NCI-H1048 (cell line): ENCODE data around the gene TNFRSF4.

Source experiments
- DNase-seq: peaks from one replicate; lab custom pipeline; 2025; lab: John Stamatoyannopoulos, UW

TNFRSF4 gene

DNA sequence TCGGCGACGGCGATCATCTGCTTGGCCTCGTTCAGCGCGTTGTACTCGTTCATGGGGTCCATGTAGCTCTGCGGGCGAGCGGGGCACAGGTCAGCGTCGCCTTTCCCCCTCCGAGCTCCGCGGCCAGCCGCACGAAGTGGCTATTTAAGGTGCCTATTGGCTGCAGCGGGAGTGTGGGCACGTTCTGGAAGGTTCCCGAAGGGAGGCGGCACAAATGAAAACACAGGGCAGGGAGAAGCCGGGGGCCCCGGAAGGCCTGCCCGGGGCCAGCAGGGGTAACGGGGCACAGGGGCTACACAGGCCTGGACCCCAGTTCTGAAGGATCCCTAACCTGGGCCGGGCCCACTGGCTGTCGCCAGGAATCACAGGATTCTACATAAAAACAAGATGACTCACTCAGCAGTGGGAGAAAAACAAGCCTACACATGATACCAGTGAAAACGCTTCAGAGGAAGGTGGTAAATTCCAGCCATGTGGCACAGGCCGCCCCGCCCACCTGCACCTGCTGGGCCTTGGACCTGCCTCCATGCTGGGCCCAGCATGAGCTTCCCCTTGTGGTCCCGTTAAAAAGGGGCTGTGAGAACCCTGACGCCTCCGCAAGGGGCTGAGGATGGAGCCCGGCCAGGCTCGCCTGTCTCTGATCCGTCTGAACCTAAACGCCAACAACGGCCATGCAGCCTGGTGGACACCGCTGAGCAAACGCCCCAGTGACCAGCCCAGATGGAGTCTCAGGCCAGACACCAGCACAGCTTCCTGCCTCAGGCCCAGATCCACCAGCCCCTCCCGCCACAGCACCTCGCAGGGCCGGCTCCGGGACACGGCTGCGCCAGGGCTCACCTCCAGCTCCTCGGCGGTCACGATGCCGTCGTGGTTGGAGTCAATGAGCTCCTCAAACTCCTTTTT, 3.9 kb upstream of the TNFRSF4 start:
- DNase-seq, result no peak

DNA sequence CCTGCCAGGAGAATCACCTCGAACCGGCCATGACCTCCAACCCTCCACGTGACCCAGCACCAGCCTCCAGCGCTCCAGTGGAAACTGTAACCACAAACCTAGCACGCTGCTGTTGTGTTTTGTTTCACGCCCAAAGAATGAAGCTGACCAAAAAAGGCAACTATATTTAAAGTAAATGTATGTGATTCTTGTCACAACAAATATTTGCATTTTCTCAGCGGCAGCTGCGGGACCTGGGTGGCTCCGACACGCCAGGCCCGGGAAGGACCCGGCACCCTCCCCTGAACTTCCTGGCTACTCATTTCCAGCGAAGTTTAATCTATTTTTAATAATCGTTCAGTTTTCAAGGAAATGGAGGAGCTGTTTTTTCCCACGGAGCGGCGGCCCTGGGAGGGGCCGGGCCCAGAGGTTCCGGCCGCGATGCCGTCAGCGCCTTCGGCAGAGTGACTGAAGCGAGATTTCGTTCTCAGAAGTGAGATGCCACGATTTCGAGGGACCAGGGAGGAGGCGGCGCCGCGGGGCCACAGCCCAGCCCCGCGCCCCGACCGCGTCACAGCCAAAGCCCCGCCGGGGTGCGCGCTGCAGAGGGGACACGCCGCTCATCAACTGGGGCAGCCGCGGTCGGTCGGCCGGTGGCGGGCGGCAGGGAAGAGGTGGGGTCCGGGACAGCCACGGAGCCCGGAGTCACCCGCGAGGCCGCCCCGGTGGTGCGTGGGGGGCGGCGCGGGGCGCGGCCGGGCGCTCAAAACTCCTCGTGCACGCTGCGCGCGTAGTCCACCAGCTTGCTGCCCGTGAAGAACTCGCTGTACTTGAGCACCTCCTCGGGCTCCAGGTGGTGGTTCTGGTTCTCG, 3.0 kb upstream of the TNFRSF4 start:
- DNase-seq, result no peak

DNA sequence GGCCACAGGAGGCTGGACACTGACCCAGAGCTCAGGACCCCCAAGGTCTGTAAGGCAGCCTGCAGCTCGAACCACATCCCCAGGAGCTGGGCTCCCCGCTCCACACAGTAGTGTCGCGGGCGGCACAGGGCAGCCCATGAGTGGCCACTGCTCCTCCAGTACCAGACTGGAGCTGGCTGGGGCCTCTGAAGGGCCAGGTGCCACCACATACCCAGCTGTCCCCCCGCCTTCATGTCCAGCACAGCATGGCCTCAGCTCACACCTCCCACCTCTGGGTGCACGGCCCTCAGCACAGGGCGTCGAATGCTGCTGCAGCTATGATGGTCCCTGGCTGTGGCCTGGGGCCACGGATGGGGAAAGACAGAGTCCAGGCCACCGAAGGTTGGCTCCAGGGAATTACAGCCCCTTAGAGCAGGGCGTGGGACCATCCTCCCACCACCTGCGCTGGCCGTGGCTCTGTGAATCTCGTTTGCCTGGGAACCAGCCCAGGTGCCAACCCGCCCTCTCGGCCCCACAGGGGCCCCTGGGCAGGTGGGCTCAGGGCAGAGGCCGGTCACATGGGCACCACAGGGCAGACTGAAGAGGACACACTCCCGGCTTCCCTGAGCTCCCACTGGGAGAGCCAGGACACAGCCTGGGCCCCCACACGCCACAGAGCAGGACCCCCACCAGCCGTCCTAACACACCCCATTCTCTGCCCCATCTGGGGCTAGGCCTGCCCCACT, 2.1 kb upstream of the TNFRSF4 start:
- no peak for DNase-seq

DNA sequence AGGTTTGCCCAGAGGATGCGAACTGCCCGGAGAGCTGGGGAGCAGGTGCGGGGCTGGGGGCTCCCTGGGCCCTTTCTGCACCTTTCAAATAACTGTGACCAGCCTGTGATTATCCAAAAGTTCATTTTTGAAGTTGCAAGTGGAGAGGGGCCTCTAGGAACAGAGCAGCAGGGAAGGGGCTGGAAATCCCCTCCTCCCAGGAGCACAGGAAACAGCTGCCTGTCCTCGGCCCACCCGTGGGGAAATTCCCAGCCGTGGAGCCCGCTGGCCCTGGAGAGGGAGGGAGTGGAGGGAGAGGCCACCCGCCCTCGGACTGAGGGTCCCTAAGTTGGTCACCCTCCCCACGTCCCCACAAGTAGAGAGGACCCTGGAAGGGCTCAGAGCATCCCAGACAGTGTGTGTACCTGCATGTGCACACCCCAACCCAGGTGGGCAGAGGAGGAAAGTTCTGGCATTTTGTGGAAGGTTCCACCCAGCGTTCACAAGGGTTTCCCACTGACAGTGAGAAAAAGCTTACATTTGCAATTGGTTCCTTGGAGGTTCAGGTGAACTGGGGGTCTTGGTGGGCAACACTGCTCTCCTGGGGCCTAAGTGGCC, 1.2 kb upstream of the TNFRSF4 start:
- no peak for DNase-seq

DNA sequence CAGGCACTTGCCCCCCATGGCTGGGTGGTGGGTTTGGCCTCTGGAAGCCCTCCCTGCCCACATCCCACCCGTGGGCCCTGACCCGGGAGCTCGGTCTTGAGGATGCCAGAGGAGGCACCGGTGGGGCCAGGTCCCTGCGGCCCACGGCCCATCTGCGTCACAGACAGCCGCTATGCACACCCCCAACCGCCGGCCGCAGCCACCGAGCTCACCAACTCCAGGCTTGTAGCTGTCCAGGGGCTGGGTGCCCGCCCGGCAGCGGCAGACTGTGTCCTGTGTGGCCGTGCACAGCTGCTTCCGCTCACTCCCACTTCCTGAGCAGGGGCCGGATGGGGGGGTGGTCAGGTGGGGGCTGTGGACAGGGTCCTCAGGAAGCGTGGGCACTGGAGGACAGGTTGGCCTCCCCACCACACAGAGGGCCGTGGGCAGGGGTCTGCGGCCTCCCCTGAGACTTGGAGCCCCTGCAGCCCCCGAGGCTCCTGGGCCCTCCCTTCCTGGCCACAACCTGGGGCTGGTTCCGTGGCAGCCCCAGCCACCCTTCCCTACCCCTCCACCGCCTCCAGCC, 1.1 kb downstream of the TNFRSF4 start:
- DNase-seq, result no peak

DNA sequence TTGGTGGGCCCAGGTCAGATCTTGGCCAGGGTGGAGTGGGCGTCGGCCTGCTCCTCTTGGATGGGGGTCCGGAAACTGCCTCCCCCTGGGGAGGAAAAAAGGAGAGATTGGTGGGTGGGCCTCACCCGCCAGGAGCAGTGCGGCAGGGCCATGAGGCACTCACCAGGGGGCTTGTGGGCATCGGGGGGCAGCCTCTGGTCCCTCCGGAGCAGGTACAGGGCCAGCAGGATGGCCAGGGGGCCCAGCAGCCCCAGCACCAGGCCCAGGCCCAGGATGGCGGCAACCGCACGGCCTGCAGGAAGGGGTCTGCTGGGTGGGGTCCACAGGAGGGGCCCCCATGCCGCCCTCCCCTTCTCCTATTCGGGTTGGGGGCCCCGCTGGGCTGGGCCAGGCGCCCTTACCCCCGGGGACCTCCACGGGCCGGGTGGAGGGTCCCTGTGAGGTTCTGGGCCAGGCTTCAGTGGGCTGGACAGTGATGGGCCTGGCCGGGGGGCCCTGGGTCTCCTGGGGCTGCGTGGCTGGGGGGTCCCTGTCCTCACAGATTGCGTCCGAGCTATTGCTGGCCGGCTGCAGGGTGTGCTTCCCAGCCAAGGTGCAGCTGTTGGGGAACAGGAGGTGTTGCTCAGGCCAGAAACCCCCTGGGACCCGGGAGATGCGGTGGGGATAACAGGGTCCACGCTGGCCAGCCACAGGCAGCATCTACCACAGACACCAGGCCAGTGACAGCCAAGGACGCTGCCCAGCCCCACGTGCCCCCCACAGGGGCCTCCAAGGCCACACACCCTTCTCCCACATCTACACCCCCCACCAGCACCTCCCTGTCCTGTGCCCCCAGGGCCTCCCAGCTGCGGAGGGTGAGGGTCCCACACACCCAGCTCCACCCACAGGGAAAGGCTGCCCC, 2.2 kb downstream of the TNFRSF4 start:
- DNase-seq, result no peak

DNA sequence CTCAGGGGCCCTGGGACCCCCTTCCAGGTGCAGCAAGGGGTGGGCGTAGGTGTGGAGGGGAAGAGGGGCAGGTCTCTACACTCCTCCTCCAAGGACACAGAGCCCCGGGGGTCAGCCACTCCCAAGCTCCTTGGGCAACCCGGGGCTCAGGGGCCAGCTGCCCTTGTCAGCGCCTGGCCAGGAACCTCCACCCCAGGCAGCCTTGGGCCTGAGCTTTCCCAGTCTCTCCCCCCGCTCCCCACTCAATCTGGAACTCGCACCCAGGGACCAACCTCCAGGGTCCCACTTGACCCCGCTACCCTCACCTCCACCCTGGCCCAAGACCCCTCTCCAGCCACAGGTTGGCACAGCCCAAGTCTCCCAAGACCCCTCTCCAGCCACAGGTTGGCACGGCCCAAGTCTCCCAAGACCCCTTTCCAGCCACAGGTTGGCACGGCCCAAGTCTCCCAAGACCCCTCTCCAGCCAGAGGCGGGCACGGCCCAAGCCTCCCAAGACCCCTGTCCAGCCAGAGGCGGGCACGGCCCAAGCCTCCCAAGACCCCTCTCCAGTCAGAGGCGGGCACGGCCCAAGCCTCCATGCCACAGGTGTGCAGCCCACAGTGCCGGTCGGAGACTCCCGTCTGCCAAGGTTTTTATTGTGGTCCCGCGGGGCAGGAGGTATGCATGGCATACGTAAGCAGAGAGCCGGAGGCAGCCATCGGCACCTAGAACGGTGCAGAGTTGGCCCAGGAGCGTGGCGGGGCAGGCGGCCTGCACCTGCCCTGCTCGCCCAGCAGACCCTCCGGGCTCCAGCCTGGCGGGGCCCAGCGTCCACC, 3.0 kb downstream of the TNFRSF4 start:
- DNase-seq, result no peak

DNA sequence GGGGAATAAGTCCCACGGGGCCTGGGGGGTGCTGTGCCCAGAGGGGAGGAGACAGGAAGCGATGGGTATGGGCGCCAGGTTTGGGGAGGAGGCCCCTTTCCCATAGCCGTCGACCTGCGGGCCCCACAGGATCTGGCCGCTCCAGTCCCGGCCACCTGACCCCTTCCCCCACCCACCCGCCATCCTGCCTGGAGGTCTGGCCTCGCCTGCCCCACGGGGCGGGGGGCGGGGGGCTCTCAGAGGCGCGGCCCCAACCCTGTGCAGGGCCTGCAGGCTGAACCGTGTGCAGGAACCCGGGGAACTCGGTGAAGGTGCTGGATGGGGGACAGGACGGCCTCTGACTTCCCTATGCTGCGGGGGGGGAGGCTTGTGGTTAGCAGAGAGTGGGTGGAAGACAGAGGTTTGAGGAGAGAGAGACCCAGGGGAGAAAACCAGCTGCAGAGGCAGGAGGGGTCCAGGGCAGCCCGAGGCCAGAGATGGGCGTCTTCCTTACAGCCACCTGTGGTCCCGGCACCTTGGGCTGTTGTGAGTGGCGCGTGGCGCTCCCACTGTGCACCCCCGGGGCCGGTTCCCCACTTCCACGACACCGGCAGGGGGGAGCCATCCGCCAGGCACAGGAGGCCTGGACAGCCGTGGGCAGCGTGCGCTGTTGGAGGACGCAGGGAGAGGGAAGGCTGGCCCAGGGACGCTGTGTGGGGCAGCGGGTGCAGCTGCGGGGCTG, 5.1 kb downstream of the TNFRSF4 start:
- no peak for DNase-seq

DNA sequence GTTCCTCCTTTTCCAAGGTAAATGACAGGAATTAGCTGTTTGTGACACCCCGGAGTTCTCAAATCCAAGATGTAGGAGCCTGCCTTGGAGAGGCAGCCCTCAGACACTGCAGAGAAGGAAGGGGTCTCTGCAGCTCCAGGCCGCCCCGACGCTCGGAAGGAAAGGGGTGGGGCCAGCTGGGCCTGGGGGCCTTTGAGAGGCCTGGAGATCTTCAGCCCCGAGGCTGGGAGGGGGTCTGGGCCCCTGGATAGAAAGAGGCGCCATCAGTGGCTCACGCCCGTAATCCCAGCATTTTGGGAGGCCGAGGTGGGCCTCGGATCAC, 6.4 kb downstream of the TNFRSF4 start:
- DNase-seq, result no peak

DNA sequence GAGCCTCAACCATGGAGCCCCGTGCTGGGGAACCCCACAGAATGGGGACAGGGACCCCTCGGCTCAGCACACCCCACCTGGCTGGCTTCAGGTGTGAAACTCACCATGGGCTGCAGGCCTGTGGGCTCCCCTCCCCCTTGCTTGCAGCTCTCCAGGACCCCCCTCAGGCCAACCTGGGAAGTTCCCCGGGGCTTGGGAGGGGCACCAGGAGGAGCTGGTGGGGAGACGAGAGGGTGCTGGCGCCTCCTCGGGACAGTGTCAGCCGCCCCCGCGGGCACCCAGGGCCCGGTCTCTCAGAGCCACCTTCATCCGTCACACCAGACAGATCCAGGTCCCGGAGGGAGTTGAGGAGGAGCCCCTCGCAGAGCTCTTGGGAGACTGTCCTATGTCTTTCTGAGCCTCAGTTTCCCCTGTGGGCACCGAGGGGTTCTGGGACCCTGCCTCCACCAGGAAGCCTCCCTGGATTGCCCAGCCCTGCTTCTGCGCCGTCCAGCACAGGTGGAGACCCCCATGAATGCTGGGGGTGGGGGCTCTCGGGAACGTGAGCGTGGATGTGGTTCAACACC, 6.9 kb downstream of the TNFRSF4 start:
- DNase-seq, result no peak

DNA sequence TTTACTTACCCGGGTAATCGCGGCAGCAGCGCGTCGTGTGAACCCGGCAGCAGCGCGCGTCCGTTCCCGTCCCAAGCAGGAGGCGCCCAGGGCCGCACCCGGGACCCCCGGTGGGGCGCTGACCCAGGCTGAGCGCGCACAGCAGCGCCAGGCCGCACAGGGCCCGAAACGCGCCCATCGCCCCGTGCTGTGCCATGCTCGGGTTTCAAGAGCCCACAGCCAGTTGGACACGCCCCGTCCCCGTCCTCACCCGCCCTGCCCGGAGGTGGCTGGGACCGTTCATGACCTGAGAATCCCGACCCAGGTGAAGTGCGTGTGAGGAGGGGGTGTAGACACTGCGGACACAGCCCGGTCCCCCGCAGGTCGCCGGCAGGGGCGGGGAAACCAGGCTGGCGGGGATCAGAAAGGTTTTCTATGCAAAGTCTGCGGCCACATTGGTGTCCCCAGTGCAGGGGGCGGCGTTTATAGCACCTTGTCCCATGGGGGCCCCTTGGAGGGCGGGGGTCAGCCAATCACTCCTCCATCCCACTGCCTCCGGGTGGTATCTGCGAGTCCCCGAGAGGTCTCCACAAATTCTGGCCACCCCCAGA, 7.5 kb downstream of the TNFRSF4 start, which contains the start of gene TNFRSF18:
TNFRSF18 (minus strand) TSS at position 217 of the 590 bp plus-strand sequence; CDS start at position 196, 21 bp downstream.
- no peak for DNase-seq

DNA sequence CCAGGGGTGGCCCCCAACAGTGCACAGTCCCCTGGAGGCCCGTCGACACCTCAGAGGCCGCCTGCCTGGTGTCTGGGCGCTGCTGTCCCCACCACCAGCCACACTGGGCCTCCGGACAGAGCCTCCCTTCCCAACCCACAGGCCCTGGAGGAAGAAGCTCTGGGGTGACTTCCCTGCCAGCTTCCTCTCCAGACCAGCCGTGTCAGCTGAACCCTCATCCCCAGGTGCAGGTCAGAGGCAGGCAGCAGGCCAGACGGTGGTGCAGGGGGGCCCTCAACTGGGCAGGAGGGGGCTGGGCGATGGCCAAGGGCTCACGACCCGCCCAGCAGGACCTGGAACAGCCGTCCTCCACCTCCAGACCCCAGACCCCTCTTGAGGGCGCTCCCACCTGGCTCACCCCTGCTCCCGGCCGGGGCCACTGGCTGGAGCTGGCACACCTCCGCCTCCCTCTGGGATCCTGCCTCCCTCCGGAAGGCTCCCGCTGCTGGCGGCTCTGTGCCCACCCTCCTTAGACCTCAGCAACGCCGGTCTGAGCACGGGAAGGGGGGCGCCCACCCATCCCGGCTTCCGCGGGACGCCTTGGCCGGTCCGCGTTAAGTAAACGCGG, 8.1 kb downstream of the TNFRSF4 start:
- no peak for DNase-seq

DNA sequence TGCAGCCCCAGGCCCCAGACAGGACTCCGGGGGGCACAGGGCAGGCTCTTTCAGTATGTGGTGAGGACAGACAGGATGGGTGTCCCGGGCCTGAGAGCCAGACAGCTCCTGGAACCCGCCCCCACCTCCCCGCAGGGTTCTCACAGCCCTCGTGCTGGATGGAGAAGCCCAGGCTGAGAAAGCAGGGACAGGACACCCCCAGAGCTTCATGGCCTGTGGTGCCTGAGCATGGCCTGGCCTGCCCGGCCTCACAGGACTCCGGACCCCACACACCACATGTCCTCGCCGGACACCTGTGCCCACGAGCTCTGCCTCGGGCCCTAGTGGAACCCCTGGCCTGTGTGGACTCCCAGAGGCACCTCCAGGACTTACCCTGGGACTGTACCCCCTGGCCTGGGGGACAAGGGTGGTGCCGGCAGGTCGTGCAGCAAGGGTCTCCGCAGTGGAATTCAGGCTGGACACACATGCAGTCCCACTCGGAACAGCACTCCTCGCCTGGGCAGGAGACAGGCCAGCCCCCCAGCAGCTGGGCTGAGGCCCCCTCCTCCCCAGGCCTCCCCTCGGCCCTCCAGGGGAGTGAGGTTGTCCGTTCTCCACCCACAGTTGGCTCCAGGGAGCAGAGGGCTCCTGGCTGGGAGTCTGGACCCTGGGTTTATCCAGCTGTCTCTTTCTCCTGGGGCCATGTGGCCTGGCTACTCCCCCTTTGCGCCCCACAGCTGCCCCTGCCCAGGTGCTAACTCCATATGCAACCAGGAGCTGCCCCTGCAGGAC, 8.8 kb downstream of the TNFRSF4 start:
- DNase-seq, result no peak

DNA sequence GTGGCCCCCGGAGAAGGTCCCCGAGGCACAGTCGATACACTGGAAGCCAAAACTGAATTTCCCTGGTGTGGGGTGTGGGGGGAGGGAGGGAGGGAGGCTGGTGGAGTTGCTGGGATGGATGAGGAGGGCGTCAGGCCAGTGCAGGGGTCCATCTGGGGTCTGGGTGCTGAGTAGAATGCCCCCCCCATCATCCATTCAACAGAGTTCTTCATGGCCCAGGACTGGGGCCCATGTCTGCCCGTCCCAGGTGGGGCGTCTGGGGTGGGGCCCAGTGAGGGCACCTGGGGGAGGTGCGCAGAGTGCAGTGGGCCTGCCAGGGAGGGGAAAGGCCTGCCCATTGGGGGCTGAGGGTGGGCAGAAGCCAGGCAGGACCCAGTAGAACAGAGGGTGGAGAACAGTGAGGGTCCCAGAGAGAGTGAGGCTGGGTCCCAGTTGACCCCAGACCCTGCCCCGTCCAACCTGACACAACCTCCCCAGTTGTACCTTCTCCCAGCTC, 9.5 kb downstream of the TNFRSF4 start:
- DNase-seq, result no peak

DNA sequence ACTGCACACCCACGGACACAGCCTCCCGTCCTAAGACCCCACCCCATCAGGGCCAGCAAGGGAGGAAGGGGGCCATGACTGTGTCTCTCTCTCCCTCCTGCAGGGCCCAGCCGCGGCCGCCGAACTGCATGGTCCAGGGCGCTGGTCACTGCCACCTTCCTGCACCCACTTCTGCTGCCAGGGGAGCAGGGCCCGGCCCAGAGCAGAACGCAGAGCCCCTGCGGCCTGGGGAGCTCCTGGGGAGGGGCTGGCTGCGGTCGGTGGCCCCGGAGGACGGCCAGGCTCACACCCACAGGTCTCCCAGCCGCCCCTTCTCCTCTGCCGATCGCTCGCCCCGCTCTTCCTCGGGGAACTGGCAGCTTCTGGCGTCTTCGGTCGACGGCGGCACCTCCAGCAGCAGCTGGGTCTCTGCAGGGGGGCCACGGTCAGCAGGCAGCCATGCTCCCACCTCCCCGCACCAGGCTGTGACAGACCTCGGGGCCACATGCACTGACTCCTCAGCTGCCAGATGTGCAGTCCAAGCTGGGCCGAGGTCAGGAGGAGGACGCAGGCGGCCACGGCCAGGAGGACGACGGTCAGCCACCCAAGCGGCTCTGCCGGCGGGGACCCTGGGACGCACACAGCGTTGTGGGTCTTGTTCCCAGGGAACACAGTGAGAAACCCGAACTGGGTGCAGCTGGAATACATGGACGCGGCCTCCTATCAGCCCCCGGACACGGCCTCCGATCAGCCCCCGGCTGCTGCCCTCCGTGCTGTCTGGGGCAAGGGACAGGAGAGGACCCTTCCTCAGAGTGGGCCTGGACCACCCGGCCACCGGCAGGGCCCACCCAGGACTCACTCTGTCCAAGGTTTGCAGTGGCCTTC, 10.2 kb downstream of the TNFRSF4 start:
- DNase-seq, result no peak
